IPS DF 6.9 (cell line): Measurements from ENCODE around the gene SFT2D3.
A peak's percentile ranks its signal among the peaks of the same experiment; 100 is the strongest.

ENCODE experiments used
- DNase-seq: peaks from one replicate; pipeline ENCODE4 v3.0.0-alpha.2; 2013; ENCODE audit warnings: low read depth, low spot score
- H3K27ac ChIP-seq: one replicate; pipeline ENCODE4 v1.5.1; 2013; ENCODE audit warnings: low read length, control low read depth
- H3K27me3 ChIP-seq: 2 replicates; pipeline ENCODE4 v1.6.1; 2013; ENCODE audit warnings: mild to moderate bottlenecking, low read length; ENCODE audit not compliant: control insufficient read depth, insufficient read depth
- H3K36me3 ChIP-seq: 2 replicates; pipeline ENCODE4 v1.6.1; 2013; ENCODE audit warnings: low read length; ENCODE audit not compliant: control insufficient read depth, insufficient read depth
- H3K4me1 ChIP-seq: 2 replicates; pipeline ENCODE4 v1.6.1; 2013; ENCODE audit warnings: low read length; ENCODE audit not compliant: control insufficient read depth, insufficient read depth
- H3K4me3 ChIP-seq: 2 replicates; pipeline ENCODE4 v1.5.1; 2013; ENCODE audit warnings: mild to moderate bottlenecking, low read length
- H3K9me3 ChIP-seq: 2 replicates; pipeline ENCODE4 v1.6.1; 2013; ENCODE audit warnings: low read length, inconsistent platforms; ENCODE audit not compliant: control insufficient read depth, insufficient read depth
- WGBS: extraction: QIAGEN DNeasy Blood & Tissue Kit; methylation state at CpG from one replicate; pipeline ENCODE4 v1.1.7; 2013; ENCODE audit warnings: mixed read lengths, missing lambda C conversion rate; ENCODE audit not compliant: insufficient read length, insufficient coverage; 5-methylcytosine and 5-hydroxymethylcytosine counted together

The SFT2D3 gene

GRCh38 chr2:127674241-127675209, 26.8 kb upstream of the SFT2D3 start:
- no peak overlapping the region for H3K27ac ChIP-seq
- no peak for DNase-seq
- peaks cover 6% of the 10 kb centered on the region; the same call in 1 of the 2 replicates for H3K4me1 ChIP-seq
- H3K27me3 ChIP-seq: peaks cover 15% of the 10 kb centered on the region; the same call in 1 of the 2 replicates
- WGBS: no CpG with 5 or more reads among the region's 72 CpGs
- H3K36me3 ChIP-seq: no peaks in the 10 kb centered on the region
- peak overlapping the region; percentile 67; the same call in 1 of the 2 replicates for H3K4me3 ChIP-seq
- no peaks in the 10 kb centered on the region for H3K9me3 ChIP-seq

DNA sequence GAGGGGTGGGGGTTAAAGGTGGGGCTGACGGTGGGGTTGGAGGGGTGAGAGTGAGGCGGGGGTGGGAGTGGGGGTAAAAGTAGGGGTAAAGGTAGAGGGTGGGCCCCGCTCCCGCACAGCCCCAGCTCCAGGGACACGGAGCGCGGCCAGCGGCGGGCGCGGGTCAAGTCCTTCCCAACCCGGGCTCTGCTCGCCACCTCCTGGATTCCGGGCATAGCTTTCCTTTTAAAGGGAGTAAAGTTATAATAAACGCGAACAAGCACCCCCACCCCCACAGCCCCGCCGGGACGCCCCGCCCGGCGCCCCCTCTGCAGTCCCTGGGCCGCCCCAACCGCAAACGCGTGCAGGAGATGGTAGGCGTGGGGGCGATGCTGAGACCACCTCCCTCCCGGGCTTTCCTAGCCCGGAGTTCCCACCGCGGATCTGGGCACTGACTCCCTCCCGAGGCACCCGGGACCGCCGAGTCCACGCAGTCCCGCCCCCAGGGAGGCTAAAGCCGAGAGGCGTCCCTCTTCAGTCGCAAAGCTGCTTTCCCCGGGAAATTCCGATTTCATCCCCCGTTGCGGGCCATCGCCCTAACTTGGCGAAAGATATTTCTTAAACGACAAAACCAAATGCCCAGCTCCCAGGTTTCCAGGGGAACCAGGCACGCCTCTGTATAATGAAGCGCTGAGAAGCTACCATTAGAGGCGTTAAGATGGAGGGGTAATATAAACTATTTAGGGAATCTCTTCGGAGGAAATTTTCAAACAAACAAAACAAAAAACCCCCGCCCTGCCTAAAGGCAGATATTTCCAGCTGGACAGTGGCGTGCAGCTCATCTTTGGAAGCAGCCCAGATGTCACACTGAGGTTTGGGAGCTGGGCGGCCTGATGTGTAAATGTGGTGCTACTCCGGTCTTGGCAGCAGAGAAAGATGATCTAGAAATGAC, 25.7 kb upstream of the SFT2D3 start, which contains the start of gene LIMS2:
Gene LIMS2, minus strand, starts transcription at position 200 of the 931 bp plus-strand sequence. CDS start 506 bp downstream, outside the sequence.
- Histone ChIP-seq H3K27me3 (peaks cover 15% of the 10 kb centered on the region; the same call in 1 of the 2 replicates), H3K27ac (no peak within 1 kb of the TSS), H3K4me3 (peak within 1 kb of the TSS; percentile 67; the same call in 1 of the 2 replicates), H3K36me3 (no peaks in the 10 kb centered on the region), H3K4me1 (peaks cover 6% of the 10 kb centered on the region; the same call in 1 of the 2 replicates), H3K9me3 (no peaks in the 10 kb centered on the region)
- DNase-seq: no peak
- no CpG with 5 or more reads among the region's 56 CpGs for WGBS

DNA sequence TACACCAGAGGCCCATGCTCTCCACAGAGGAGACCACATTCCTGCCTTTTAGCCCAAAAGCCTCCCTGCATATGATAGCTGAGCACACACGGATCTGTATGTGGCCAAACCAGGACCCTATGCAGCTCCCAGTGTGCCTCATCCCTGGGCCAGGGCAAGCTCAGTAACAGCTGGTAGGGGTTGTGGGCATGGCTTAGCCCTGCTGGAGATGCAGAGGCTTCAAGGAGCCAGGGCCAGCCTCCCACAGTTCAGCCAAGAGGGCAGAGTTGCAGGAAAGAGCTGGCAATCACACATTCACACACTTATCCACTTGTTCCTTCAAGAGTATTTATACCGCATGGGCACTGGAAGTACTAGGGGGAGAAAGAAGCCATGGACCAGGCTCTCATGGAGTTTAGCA, 24.4 kb upstream of the SFT2D3 start:
- no peak for DNase-seq
- no peak overlapping the region for H3K4me3 ChIP-seq
- H3K36me3 ChIP-seq: no peaks in the 10 kb centered on the region
- H3K9me3 ChIP-seq: no peaks in the 10 kb centered on the region
- WGBS: no CpG with 5 or more reads among the region's 2 CpGs
- H3K4me1 ChIP-seq: peaks cover 6% of the 10 kb centered on the region; the same call in 1 of the 2 replicates
- no peak overlapping the region for H3K27ac ChIP-seq
- peaks cover 15% of the 10 kb centered on the region; the same call in 1 of the 2 replicates for H3K27me3 ChIP-seq

GRCh38 chr2:127678531-127678930, 22.8 kb upstream of the SFT2D3 start:
- Histone ChIP-seq H3K4me1 (peaks cover 6% of the 10 kb centered on the region; the same call in 1 of the 2 replicates), H3K27ac (no peak overlapping the region), H3K36me3 (no peaks in the 10 kb centered on the region), H3K4me3 (no peak overlapping the region), H3K27me3 (peaks cover 15% of the 10 kb centered on the region; the same call in 1 of the 2 replicates), H3K9me3 (no peaks in the 10 kb centered on the region)
- no peak for DNase-seq
- no CpG with 5 or more reads among the region's 10 CpGs for WGBS

GRCh38 chr2:127678991-127679390, 22.3 kb upstream of the SFT2D3 start:
- H3K27ac ChIP-seq: no peak overlapping the region
- peaks cover 6% of the 10 kb centered on the region; the same call in 1 of the 2 replicates for H3K4me1 ChIP-seq
- no peaks in the 10 kb centered on the region for H3K9me3 ChIP-seq
- no CpG with 5 or more reads among the region's 6 CpGs for WGBS
- peaks cover 13% of the 10 kb centered on the region; the same call in 1 of the 2 replicates for H3K27me3 ChIP-seq
- DNase-seq: no peak
- no peak overlapping the region for H3K4me3 ChIP-seq
- H3K36me3 ChIP-seq: no peaks in the 10 kb centered on the region

- no peaks in the 10 kb centered on the region for H3K36me3 ChIP-seq
- H3K27ac ChIP-seq: no peak overlapping the region
- H3K4me3 ChIP-seq: no peak overlapping the region
- no peak for DNase-seq
- no CpG with 5 or more reads among the region's 15 CpGs for WGBS
- H3K4me1 ChIP-seq: 0 out of 2 replicates have a peak, but pooled peaks cover 2% of the 10 kb centered on the region
- no peaks in the 10 kb centered on the region for H3K9me3 ChIP-seq
- peaks cover 7% of the 10 kb centered on the region; the same call in 1 of the 2 replicates for H3K27me3 ChIP-seq
These were observed 21.5 kb upstream of the SFT2D3 start for GRCh38 chr2:127679680-127680361.

GRCh38 chr2:127680706-127681287, 20.5 kb upstream of the SFT2D3 start:
- Histone ChIP-seq H3K36me3 (no peaks in the 10 kb centered on the region), H3K27ac (no peak overlapping the region), H3K9me3 (no peaks in the 10 kb centered on the region), H3K4me1 (0 out of 2 replicates have a peak, but pooled peaks cover 2% of the 10 kb centered on the region), H3K27me3 (peaks cover 7% of the 10 kb centered on the region; the same call in 1 of the 2 replicates), H3K4me3 (no peak overlapping the region)
- no CpG with 5 or more reads among the region's 19 CpGs for WGBS
- no peak for DNase-seq

GRCh38 chr2:127681288-127681804, 20.0 kb upstream of the SFT2D3 start:
- no peaks in the 10 kb centered on the region for H3K36me3 ChIP-seq
- no peak overlapping the region for H3K27ac ChIP-seq
- H3K4me3 ChIP-seq: no peak overlapping the region
- H3K27me3 ChIP-seq: peaks cover 3% of the 10 kb centered on the region; the same call in 1 of the 2 replicates
- WGBS: no CpG with 5 or more reads among the region's 25 CpGs
- H3K9me3 ChIP-seq: no peaks in the 10 kb centered on the region
- no peaks in the 10 kb centered on the region for H3K4me1 ChIP-seq
- DNase-seq: no peak
